Progenitor cell of endocrine pancreas (in vitro differentiated cells): ENCODE results near the gene ADH1C. TPM values are rescaled to one million over a fixed set of nuclear protein-coding genes. Genes with fewer than 3 reads are reported as not detected.

Source experiments
- DNase-seq: peaks from one replicate; pipeline ENCODE4 v3.0.0; 2021; ENCODE audit warnings: low spot score; ENCODE audit not compliant: unreplicated experiment
- H3K27ac Mint-ChIP-seq: 2 replicates; pipeline ENCODE4 v1.8.0; 2021; ENCODE audit warnings: mild to moderate bottlenecking, moderate library complexity, mixed read lengths
- H3K27me3 Mint-ChIP-seq: 2 replicates; pipeline ENCODE4 v1.8.0; 2021; ENCODE audit warnings: mixed read lengths
- H3K36me3 Mint-ChIP-seq: 2 replicates; pipeline ENCODE4 v1.8.0; 2022; ENCODE audit warnings: mixed read lengths; ENCODE audit not compliant: insufficient read depth
- H3K4me1 Mint-ChIP-seq: 2 replicates; pipeline ENCODE4 v1.8.0; 2021; ENCODE audit warnings: low read depth, mixed read lengths
- H3K4me3 Mint-ChIP-seq: 2 replicates; pipeline ENCODE4 v1.8.0; 2021; ENCODE audit warnings: low read depth, mild to moderate bottlenecking, moderate library complexity, mixed read lengths
- H3K9me3 Mint-ChIP-seq: 2 replicates; pipeline ENCODE4 v1.8.0; 2021; ENCODE audit warnings: low read depth, mixed read lengths
- CTCF ChIP-seq: fragments of 200-600 bp; sonication (generic); IDR thresholded peaks from one replicate; pipeline ENCODE4 v1.5.0; 2021; ENCODE audit warnings: antibody characterized with exemption, mild to moderate bottlenecking; ENCODE audit not compliant: unreplicated experiment
- long read RNA-seq: library from polyadenylated mRNA; unstranded; transcript quantifications from one replicate; pipeline ENCODE4 v2.0.0, GENCODE V29; 2020
- total RNA-seq: library from RNA; stranded (reverse); gene quantifications from 2 replicates; pipeline ENCODE4 v1.2.1, GENCODE V29; 2021

The ADH1C gene
- 3.3 and 4.6 TPM in 2 replicates for total RNA-seq
- long read RNA-seq, transcript ADH1C-204 (9 exons, 1,740 nt) = major isoform, 8 of 8 reads
- long read RNA-seq, partial matches to known transcripts = 0 of 8 reads
- long read RNA-seq, other reads (novel, unspliced or antisense) = 0 of 8 reads

GRCh38 chr4:99352602-99353537 lies at the start of gene ADH1C:
Gene ADH1C, minus strand, starts transcription at chr4:99352746. Its CDS starts 71 bp downstream, at chr4:99352675.
- no peak for TF ChIP-seq CTCF
- Mint-ChIP-seq H3K4me1 (peaks cover 6% of the 10 kb centered on the region), H3K27ac (peak within 1 kb of the TSS; percentile 71), H3K4me3 (peak within 1 kb of the TSS; percentile 18), H3K36me3 (peaks cover 2% of the 10 kb centered on the region), H3K9me3 (peaks cover 18% of the 10 kb centered on the region), H3K27me3 (no peaks in the 10 kb centered on the region)
- DNase-seq = no peak

GRCh38 chr4:99400831-99401230 lies 48.3 kb upstream of the ADH1C start:
- peaks cover 16% of the 10 kb centered on the region for H3K4me1 Mint-ChIP-seq
- no peak for DNase-seq
- TF ChIP-seq CTCF = no peak
- no peak overlapping the region for H3K4me3 Mint-ChIP-seq
- H3K9me3 Mint-ChIP-seq = peaks cover 7% of the 10 kb centered on the region
- H3K36me3 Mint-ChIP-seq = no peaks in the 10 kb centered on the region
- H3K27me3 Mint-ChIP-seq = no peaks in the 10 kb centered on the region
- H3K27ac Mint-ChIP-seq = no peak overlapping the region

- no peaks in the 10 kb centered on the region for H3K27me3 Mint-ChIP-seq
These were observed 46.5 kb upstream of the ADH1C start for GRCh38 chr4:99399017-99399416.

GRCh38 chr4:99395595-99396364 lies 43.2 kb upstream of the ADH1C start:
- H3K4me3 Mint-ChIP-seq = no peak overlapping the region
- H3K4me1 Mint-ChIP-seq = no peaks in the 10 kb centered on the region
- no peak for DNase-seq
- H3K36me3 Mint-ChIP-seq = no peaks in the 10 kb centered on the region
- no peak overlapping the region for H3K27ac Mint-ChIP-seq
- TF ChIP-seq CTCF = no peak
- H3K9me3 Mint-ChIP-seq = peaks cover 12% of the 10 kb centered on the region
- no peaks in the 10 kb centered on the region for H3K27me3 Mint-ChIP-seq

More at GRCh38 chr4:99399017-99399416, 46.5 kb upstream of the ADH1C start:
- Mint-ChIP-seq H3K36me3 (no peaks in the 10 kb centered on the region), H3K4me1 (peaks cover 7% of the 10 kb centered on the region), H3K27ac (no peak overlapping the region), H3K9me3 (peaks cover 7% of the 10 kb centered on the region), H3K4me3 (no peak overlapping the region)
- no peak for DNase-seq
- TF ChIP-seq CTCF = no peak

- no peak overlapping the region for H3K27ac Mint-ChIP-seq
- no peak overlapping the region for H3K4me3 Mint-ChIP-seq
- H3K27me3 Mint-ChIP-seq = no peaks in the 10 kb centered on the region
- H3K9me3 Mint-ChIP-seq = peaks cover 17% of the 10 kb centered on the region
- no peaks in the 10 kb centered on the region for H3K4me1 Mint-ChIP-seq
- DNase-seq = no peak
- H3K36me3 Mint-ChIP-seq = no peaks in the 10 kb centered on the region
- no peak for TF ChIP-seq CTCF
These were observed 42.4 kb upstream of the ADH1C start for GRCh38 chr4:99394896-99395295.
